Astrocyte (in vitro differentiated cells and primary cell): ENCODE results near the gene TSEN54. TPM values are rescaled to one million over a fixed set of nuclear protein-coding genes. Genes with fewer than 3 reads are reported as not detected.

Experiments used
- DNase-seq: peaks from one replicate; pipeline ENCODE4 v3.0.0-alpha.2; 2010; ENCODE audit warnings: low read depth
- FAIRE-seq: peaks from 2 replicates; lab custom pipeline; 2011; peaks lifted over from hg19 to GRCh38; lab: Jason Lieb, UNC
- H2AFZ ChIP-seq: 2 replicates; pipeline ENCODE4 v1.6.0; 2012; ENCODE audit warnings: low read depth, low read length, inconsistent platforms
- H3K27ac ChIP-seq: 2 replicates; pipeline ENCODE4 v1.5.1; 2011; ENCODE audit warnings: low read depth, low read length, inconsistent platforms
- H3K27me3 ChIP-seq: 2 replicates; pipeline ENCODE4 v1.6.0; 2011; ENCODE audit warnings: low read length, inconsistent platforms; ENCODE audit not compliant: insufficient read depth
- H3K36me3 ChIP-seq: 2 replicates; pipeline ENCODE4 v1.5.1; 2011; ENCODE audit warnings: low read length, inconsistent platforms; ENCODE audit not compliant: insufficient read depth
- H3K4me1 ChIP-seq: 2 replicates; pipeline ENCODE4 v1.5.1; 2011; ENCODE audit warnings: low read length, inconsistent platforms; ENCODE audit not compliant: insufficient read depth
- H3K4me2 ChIP-seq: 2 replicates; pipeline ENCODE4 v1.6.0; 2012; ENCODE audit warnings: low read length, inconsistent platforms
- H3K4me3 ChIP-seq: 2 replicates; pipeline ENCODE4 v1.5.1; 2011; ENCODE audit warnings: low read depth, mild to moderate bottlenecking, low read length, inconsistent platforms; ENCODE audit not compliant: insufficient read depth
- H3K79me2 ChIP-seq: 2 replicates; pipeline ENCODE4 v1.6.0; 2012; ENCODE audit warnings: mild to moderate bottlenecking, low read length, inconsistent platforms; ENCODE audit not compliant: insufficient read depth
- H3K9ac ChIP-seq: 2 replicates; pipeline ENCODE4 v1.6.0; 2012; ENCODE audit warnings: mild to moderate bottlenecking, low read length, inconsistent platforms
- H3K9me3 ChIP-seq: 2 replicates; pipeline ENCODE4 v1.5.1; 2012; ENCODE audit warnings: low read depth, mild to moderate bottlenecking, low read length, inconsistent platforms; ENCODE audit not compliant: insufficient read depth
- H4K20me1 ChIP-seq: 2 replicates; pipeline ENCODE4 v1.6.0; 2012; ENCODE audit warnings: low read length, inconsistent platforms; ENCODE audit not compliant: insufficient read depth
- H3K27ac Mint-ChIP-seq: one replicate; pipeline ENCODE4 v1.8.0; 2021; ENCODE audit warnings: mild to moderate bottlenecking, mixed read lengths; ENCODE audit not compliant: unreplicated experiment
- H3K27me3 Mint-ChIP-seq: one replicate; pipeline ENCODE4 v1.8.0; 2021; ENCODE audit warnings: low read depth, mixed read lengths; ENCODE audit not compliant: unreplicated experiment
- H3K36me3 Mint-ChIP-seq: one replicate; pipeline ENCODE4 v1.8.0; 2021; ENCODE audit warnings: low read depth, mixed read lengths; ENCODE audit not compliant: unreplicated experiment
- H3K4me1 Mint-ChIP-seq: one replicate; pipeline ENCODE4 v1.8.0; 2021; ENCODE audit warnings: low read depth, mixed read lengths; ENCODE audit not compliant: unreplicated experiment
- H3K4me3 Mint-ChIP-seq: one replicate; pipeline ENCODE4 v1.8.0; 2021; ENCODE audit warnings: mild to moderate bottlenecking, moderate library complexity, mixed read lengths; ENCODE audit not compliant: unreplicated experiment
- H3K9me3 Mint-ChIP-seq: one replicate; pipeline ENCODE4 v1.8.0; 2021; ENCODE audit warnings: mild to moderate bottlenecking, mixed read lengths; ENCODE audit not compliant: unreplicated experiment
- EZH2 ChIP-seq: IDR thresholded peaks from 2 replicates; pipeline ENCODE4 v1.6.1; 2012; ENCODE audit warnings: mild to moderate bottlenecking, low read length, inconsistent platforms; ENCODE audit not compliant: insufficient read depth
- total RNA-seq: library from RNA; stranded (reverse); gene quantifications from 2 replicates; pipeline ENCODE4 v1.2.1, GENCODE V29; 2021
- TF ChIP-seq, protein P1 (sequence below): IDR thresholded peaks from 2 replicates; pipeline ENCODE4 v1.5.1; 2011; ENCODE audit warnings: low read depth, mild to moderate bottlenecking, inconsistent platforms, low read length, moderate library complexity; ENCODE audit not compliant: insufficient read depth

Gene TSEN54
- total RNA-seq, 1 donor from 2014 or later: 16.5 TPM

DNA sequence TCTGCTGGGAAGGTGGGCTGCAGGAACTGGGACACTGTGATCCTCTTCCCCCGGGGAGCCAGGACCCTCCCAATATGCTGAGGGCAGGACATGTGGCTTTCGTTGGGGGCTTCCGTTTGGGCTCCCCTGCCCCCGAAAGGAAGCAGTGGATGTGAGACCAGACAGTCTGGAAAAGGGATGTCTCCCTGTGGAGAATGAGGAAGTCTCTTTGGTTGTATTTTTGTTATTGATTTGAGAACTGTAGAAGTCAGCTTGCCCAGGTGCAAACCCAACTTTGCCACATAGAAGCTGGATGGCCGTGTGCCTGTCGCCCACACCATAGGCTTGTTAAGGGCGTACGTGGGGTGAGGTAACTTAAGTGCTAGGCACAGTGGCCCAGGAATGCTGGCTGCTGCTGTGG is 27.9 kb downstream of the TSEN54 start:
- Histone ChIP-seq H3K27me3 (peaks cover 4% of the 10 kb centered on the region), H4K20me1 (no peaks in the 10 kb centered on the region), H3K4me3 (no peak overlapping the region), H3K9me3 (no peaks in the 10 kb centered on the region), H2AFZ (no peak overlapping the region), H3K4me2 (no peak overlapping the region), H3K36me3 (no peaks in the 10 kb centered on the region), H3K27ac (no peak overlapping the region), H3K79me2 (no peaks in the 10 kb centered on the region), H3K4me1 (no peaks in the 10 kb centered on the region), H3K9ac (no peak overlapping the region)
- Mint-ChIP-seq H3K27me3 (peaks cover 8% of the 10 kb centered on the region), H3K4me3 (peak overlapping the region; percentile 14), H3K9me3 (no peaks in the 10 kb centered on the region), H3K4me1 (peaks cover 3% of the 10 kb centered on the region), H3K36me3 (no peaks in the 10 kb centered on the region), H3K27ac (no peak overlapping the region)
- TF ChIP-seq, protein P1, sequence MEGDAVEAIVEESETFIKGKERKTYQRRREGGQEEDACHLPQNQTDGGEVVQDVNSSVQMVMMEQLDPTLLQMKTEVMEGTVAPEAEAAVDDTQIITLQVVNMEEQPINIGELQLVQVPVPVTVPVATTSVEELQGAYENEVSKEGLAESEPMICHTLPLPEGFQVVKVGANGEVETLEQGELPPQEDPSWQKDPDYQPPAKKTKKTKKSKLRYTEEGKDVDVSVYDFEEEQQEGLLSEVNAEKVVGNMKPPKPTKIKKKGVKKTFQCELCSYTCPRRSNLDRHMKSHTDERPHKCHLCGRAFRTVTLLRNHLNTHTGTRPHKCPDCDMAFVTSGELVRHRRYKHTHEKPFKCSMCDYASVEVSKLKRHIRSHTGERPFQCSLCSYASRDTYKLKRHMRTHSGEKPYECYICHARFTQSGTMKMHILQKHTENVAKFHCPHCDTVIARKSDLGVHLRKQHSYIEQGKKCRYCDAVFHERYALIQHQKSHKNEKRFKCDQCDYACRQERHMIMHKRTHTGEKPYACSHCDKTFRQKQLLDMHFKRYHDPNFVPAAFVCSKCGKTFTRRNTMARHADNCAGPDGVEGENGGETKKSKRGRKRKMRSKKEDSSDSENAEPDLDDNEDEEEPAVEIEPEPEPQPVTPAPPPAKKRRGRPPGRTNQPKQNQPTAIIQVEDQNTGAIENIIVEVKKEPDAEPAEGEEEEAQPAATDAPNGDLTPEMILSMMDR: no peak
- TF ChIP-seq EZH2: no peak
- FAIRE-seq (no peak), DNase-seq (no peak)

- H3K36me3 ChIP-seq: no peaks in the 10 kb centered on the region
- H3K79me2 ChIP-seq: no peaks in the 10 kb centered on the region
- H3K4me3 ChIP-seq: no peak overlapping the region
- DNase-seq (no peak), FAIRE-seq (no peak)
- H3K9me3 ChIP-seq: no peaks in the 10 kb centered on the region
- Mint-ChIP-seq H3K27me3 (peaks cover 8% of the 10 kb centered on the region), H3K4me1 (peaks cover 2% of the 10 kb centered on the region), H3K27ac (no peak overlapping the region), H3K9me3 (no peaks in the 10 kb centered on the region), H3K4me3 (no peak overlapping the region), H3K36me3 (peaks cover 2% of the 10 kb centered on the region)
- no peak overlapping the region for H3K4me2 ChIP-seq
- H3K27ac ChIP-seq: no peak overlapping the region
- H2AFZ ChIP-seq: no peak overlapping the region
- H4K20me1 ChIP-seq: no peaks in the 10 kb centered on the region
- TF ChIP-seq, protein P1: no peak
- TF ChIP-seq EZH2: no peak
- H3K9ac ChIP-seq: no peak overlapping the region
- H3K27me3 ChIP-seq: peaks cover 4% of the 10 kb centered on the region
- no peaks in the 10 kb centered on the region for H3K4me1 ChIP-seq
Measured at GRCh38 chr17:75546181-75546580, 29.9 kb downstream of the TSEN54 start.

- no peak for DNase-seq
- Mint-ChIP-seq H3K4me3 (no peak overlapping the region), H3K36me3 (peaks cover 2% of the 10 kb centered on the region), H3K27ac (no peak overlapping the region), H3K27me3 (peaks cover 5% of the 10 kb centered on the region), H3K4me1 (peaks cover 5% of the 10 kb centered on the region), H3K9me3 (no peaks in the 10 kb centered on the region)
- H3K4me2 ChIP-seq: no peak overlapping the region
- no peak overlapping the region for H3K4me3 ChIP-seq
- no peak overlapping the region for H2AFZ ChIP-seq
- no peaks in the 10 kb centered on the region for H4K20me1 ChIP-seq
- H3K79me2 ChIP-seq: no peaks in the 10 kb centered on the region
- no peaks in the 10 kb centered on the region for H3K36me3 ChIP-seq
- H3K27me3 ChIP-seq: peaks cover 4% of the 10 kb centered on the region
- H3K9ac ChIP-seq: no peak overlapping the region
- no peaks in the 10 kb centered on the region for H3K4me1 ChIP-seq
- no peaks in the 10 kb centered on the region for H3K9me3 ChIP-seq
- TF ChIP-seq EZH2: no peak
- TF ChIP-seq, protein P1: no peak
- no peak overlapping the region for H3K27ac ChIP-seq
- no peak for FAIRE-seq
Measured at GRCh38 chr17:75547091-75547490, 30.8 kb downstream of the TSEN54 start.
